GM04504 (cell line): ENCODE measurements around the gene CACNA1B.

Experiments
- DNase-seq: peaks from one replicate; pipeline ENCODE4 v3.0.0-alpha.2; 2012; ENCODE audit warnings: low read depth

Gene CACNA1B

DNA sequence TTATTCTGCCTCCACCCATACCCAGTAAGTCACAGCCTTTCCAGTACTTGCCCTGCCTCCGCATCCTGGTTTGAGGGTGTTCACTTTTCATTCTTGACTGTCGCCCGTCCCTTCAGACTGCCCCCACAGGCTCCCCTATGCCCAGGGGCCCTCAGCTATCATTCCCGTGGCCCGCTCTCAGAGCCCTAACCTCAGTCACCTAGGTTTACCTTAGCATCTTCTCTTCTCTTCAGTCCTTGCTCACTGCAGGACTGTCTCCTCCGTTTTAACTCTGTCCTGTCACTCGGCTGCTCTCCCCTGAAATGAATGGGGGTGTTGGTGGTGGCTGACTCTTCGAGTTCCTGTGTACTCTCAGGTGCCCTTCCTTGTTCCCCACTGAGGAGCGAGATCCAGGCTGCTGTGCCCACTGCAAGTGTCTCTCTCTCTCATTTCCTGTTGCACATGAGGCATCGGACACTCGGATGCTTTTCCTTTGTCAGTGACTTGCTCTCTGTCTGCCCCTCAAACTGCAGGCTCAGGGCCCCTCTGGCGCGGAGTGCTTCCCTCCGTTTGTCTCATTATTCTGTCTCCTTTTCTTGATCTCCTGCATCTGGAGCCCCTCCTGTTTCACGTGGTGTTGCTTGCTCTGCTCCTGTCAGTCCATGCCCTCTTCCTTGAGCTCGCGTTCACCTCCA lies 89.8 kb downstream of the CACNA1B start:
- DNase-seq, result no peak

DNA sequence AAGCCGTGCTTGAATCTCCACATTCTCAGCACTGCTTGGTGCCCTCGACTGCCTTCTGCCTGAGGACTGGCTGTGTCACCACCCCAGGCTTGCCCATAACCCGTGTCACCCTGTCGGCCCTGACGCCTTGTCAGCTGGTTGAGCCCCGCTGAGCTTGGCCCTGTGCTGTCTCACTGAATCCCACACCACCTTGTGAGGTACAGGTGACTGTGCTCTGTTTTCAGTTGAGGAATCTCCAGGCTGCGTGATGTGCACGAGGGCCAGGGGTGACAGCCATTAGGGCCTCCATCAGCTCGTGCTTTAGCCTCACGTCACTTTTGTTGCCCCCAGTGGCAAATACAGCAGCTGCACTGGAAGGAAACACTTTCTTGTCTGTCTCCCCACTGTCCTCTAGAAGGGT lies 90.7 kb downstream of the CACNA1B start:
- DNase-seq, result no peak

DNA sequence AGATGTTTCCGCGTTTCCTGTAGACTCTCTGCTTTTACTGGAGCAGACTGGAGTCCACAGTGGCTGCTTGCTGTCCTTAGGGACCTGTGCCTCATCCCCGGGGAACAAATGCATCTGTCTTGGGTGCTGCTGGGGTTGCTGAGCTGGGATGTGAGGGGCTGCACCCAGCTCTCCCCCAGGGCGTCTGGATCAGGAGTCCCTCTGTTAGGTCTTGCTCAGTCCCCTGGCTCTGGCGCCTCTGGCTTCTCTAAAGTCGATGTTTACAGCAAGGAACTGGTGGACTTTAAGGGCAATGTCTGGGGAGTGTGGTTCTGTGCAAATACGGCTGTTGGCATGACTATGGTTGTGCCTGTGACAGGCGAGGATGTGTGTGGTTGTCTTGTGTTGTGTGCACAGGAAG lies 91.4 kb downstream of the CACNA1B start:
- DNase-seq, result no peak

DNA sequence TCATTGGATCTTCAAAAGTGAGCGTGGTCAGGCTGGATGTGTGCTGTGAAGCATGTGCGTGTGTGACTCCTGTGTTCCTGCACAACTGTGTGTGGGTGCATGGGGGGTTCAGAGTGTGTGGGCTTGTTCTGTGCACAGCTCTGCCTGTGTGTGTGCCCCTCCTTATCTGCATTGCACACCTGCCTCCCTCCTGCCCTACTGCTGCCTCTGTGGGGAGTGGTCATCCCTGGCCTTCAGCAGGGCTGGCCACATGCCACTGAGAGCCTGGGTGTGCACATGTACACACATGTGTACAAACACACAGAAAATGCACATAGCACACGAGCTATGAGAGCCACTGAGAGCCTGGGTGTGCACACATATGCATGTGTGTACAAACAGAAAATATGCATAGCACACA lies 92.1 kb downstream of the CACNA1B start:
- DNase-seq, result no peak

DNA sequence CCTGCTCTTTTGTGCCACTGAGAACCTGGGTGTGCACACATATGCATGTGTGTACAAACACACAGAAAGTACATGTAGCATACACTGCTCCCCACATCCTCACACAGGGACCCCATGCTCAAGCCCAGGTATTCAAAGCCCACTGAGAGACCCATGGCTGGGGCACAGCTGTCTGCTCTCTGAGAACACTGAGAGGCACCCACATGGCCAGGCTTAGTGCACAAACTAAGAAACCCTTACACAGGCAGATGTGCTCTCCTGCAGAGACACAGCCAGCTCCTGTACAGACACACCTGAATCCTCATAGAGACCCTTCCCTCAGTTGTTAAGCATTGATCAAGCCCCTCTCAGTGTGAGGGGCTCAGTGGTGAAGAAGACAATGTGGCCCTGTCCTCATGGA lies 92.5 kb downstream of the CACNA1B start:
- DNase-seq, result no peak

DNA sequence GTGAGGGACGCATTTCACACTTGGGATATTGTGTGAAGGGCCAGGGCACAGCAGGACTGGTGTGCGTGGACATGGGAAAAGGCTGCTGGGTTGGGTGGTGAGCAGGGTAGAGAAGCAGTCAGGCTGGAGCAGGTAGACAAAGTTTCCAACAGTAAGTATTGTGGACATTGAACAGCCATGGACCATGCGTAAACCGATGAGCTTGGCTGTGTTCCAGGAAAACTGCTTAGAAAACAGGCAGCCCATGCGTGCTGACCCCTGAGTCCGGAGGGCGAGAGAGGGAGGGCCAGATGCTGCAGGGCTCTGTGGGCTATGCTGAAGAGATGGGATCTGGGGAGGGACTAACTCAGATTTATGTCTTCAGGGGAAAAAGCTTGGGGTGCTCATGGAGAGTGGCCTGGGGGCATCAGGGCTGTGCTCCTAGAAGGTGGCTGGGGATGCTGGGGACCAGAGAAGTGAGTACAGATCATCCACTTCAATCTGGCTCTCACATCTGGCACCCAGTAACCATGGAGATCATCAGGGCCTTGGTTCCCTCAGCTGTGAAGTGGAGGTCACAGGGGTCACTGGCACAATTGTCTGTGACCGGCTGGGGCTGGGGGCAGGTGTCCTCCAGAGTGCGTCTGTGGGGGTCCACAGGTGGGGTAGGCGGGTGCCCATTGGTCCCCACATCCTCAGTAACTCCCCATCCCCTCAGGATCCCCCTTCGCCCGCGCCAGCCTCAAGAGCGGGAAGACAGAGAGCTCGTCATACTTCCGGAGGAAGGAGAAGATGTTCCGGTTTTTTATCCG lies 93.3 kb downstream of the CACNA1B start:
- no peak for DNase-seq

DNA sequence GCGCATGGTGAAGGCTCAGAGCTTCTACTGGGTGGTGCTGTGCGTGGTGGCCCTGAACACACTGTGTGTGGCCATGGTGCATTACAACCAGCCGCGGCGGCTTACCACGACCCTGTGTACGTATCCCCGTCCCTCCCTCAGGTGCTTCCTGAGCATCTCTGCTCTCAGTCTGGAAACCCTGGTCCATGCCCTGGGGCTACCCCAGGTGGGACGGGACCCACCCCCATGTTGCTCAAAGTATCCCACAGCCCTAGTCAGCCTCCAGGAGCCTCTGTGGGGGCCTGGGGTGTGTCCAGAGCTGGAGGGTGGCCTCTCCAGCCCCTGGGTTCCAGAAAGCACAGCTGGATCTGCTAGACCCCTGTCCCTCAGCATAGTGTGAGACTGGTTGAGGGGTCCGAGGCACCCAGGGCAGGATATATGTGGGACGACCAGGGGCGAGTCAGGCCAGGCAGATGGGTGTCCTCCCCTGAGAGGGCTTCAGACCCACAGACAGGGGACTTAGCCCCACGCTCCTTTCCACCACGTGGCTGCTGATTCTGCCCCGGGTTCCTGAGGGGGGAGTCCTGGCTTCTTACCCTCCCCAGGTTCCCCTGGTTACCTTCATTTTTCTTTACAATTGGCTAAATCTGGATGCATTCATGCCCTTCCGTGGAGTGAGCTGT lies 94.0 kb downstream of the CACNA1B start:
- DNase-seq, result no peak

DNA sequence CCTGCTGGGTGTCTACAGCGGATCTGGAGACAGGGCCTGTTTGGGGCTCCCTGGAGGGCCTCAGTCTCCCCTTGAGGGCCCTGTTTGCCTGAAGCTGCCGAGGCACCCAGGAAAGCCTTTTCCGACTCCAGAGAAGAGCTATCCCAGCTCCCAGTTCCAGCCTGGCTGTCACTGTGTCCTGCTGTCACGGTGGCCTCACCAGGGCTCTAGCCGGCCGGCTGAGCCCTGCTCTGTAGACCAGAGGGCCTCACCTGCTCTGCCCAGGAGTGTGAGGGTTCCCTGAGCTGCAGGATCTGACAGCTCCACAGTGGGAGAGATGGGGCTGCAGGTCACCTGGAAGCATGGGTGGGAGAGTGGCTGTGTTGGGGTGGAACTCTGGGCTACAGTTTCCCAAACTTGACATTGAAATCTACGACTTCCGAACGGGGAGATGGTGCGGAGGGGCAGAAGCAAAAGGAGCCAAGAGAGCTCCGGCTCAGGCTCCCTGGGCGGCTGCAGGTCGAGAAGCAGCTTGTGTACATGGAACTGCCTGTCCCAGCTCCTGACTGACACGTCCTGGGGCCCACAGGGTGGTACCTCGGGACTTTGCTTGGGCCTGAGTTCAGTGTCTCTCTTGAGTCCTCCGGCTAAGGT lies 94.9 kb downstream of the CACNA1B start:
- DNase-seq, result no peak

DNA sequence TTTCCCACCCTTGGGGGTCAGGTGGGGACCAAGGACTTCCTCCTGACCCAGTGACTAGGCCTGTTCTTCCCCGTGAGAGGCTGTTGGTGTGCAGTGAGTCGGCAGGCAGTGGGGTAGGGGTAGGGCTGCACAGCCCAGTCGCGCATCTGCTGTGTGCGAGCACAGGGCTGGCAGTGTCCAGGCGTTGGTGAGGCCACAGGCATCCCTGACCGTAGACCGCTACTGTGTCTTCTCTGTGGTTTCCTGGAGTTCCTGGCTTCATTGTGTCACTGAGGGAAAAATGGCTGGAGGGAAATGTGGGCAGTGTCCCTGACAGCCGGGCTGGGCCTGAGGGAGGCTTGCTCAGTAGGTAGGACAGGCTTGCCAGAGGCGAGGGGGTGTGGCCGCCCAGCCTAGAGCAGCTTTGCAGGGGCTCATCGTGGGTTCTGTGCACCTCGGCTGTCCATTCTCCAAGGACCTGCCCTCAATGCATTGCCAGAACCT lies 95.4 kb downstream of the CACNA1B start:
- no peak for DNase-seq

GRCh38 chr9:137973829-137974416 lies 96.3 kb downstream of the CACNA1B start:
- no peak for DNase-seq

GRCh38 chr9:137974746-137975526 lies 97.4 kb downstream of the CACNA1B start:
- no peak for DNase-seq

DNA sequence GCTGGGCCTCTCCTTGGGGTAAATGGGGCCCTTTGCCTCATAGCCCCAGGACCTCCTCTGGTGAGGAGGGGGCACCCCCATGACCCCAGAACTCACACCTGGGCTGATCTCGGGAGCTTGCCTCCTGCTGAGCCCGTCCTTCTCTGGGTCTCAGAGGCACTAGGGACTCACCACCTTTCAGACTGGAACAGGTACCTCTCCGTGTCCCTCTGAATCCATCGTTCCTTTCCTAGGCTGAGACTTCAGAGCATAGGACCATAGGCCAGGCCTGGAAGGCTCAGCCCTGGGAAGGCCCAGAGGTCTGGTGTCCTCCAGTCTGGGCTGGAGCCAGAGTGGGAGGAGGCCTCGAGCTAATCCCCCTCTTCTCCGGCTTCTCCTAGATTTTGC lies 97.9 kb downstream of the CACNA1B start:
- DNase-seq, result no peak

- DNase-seq, result no peak
These were observed 98.5 kb downstream of the CACNA1B start for GRCh38 chr9:137975936-137976565.

GRCh38 chr9:137977571-137978261 lies 100.1 kb downstream of the CACNA1B start:
- DNase-seq, result no peak

- no peak for DNase-seq
These were observed 100.7 kb downstream of the CACNA1B start for GRCh38 chr9:137978262-137978714.

GRCh38 chr9:137982200-137982599 lies 104.6 kb downstream of the CACNA1B start:
- no peak for DNase-seq

- DNase-seq, result no peak
These were observed 106.4 kb downstream of the CACNA1B start for GRCh38 chr9:137984005-137984404.

DNA sequence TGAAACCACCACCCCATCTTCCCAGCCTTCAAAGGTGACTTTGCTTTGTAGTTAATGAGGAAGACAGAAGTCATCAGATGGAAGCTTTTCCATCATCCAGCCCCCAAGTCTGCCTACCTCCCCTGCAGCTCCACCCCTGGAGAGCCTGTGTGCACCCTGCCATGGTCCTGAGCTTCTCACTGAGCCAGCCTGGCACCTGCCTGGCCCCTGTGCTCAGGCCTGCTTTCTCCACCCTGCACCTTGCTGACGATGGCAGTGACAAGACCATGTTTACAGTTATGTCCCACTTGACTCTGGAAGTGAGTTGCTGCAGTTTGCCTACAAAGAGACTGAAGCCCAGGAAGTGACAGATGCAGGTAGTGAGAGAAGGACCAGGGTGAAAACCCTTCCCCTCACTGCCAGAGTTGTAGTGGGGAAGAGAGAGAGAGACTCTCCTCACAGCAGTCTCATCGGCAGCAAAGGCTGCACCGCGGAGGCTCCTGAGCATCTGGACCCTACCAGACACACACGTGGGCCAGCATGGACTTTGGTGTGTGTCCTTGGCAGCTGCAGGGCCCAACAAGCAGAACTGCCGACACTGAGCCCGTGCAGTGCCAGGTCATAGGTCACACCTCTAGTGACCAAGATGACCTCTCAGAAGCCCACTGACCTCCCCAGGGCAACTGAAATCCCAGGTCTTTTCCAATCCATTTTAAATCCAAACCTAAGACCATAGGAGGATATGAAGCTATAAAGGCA lies 107.1 kb downstream of the CACNA1B start:
- DNase-seq, result no peak

DNA sequence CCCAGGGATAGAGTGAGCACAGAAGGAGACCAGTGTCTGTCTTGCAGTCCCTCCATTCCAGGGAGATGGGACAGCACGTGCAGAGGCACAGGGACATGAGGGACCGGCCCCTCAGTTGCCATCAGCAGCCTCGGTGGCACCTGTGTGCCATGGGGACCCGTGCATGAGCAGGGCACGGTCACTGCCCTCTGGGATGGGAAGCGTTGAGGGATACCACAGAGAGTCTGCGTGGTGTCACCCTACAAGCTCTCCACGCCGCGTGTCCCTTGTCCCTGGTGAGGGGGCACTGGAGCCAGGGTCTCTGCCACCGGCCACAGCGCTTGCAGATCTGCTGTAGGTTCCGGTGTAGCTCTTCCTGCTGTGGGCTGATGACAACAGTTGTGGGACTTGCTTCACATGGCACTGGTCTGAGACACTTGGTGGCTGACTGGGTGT lies 108.1 kb downstream of the CACNA1B start:
- no peak for DNase-seq
